H1 (cell line): ENCODE data around the gene FANCF. TPM values are rescaled to one million over a fixed set of nuclear protein-coding genes. Genes with fewer than 3 reads are reported as not detected.

Experiments
- CTCF ChIA-PET: fragments of 300-600 bp; sonication (Branson Sonifier 250); formaldehyde crosslinking; loops from one replicate; lab custom pipeline; 2021; ENCODE audit not compliant: partially characterized antibody; lab: Charles Lee
- POLR2A ChIA-PET: fragments of 300-600 bp; sonication (Branson Sonifier 250); formaldehyde crosslinking; loops from one replicate; lab custom pipeline; 2021; ENCODE audit warnings: inconsistent platforms; ENCODE audit not compliant: partially characterized antibody; lab: Charles Lee
- DNase-seq, 2 experiments: peaks; one replicate each; pipeline versions ENCODE4 v3.0.0 to v3.0.0-alpha.2; 2010 to 2022; ENCODE audit warnings: low spot score in 2 of 2, low read depth in 1 of 2, mixed read lengths in 1 of 2
- FAIRE-seq: peaks from 2 replicates; lab custom pipeline; 2011; peaks lifted over from hg19 to GRCh38; lab: Jason Lieb, UNC
- H2AFZ ChIP-seq: 2 replicates; pipeline ENCODE4 v1.8.1; 2012; ENCODE audit warnings: low read length, inconsistent platforms
- H2AK5ac ChIP-seq: 2 replicates; pipeline ENCODE4 v1.6.1; 2013; ENCODE audit warnings: low read depth, low read length
- H2BK120ac ChIP-seq: replicated peaks from 2 replicates; pipeline ENCODE3; 2013; ENCODE audit warnings: low read depth, low read length, inconsistent platforms
- H2BK12ac ChIP-seq: 2 replicates; pipeline ENCODE4 v1.6.1; 2013; ENCODE audit warnings: low read depth, low read length
- H2BK15ac ChIP-seq: 2 replicates; pipeline ENCODE4 v1.6.1; 2013; ENCODE audit warnings: low read length
- H2BK20ac ChIP-seq: 2 replicates; pipeline ENCODE4 v1.6.1; 2013; ENCODE audit warnings: low read length
- H2BK5ac ChIP-seq: 2 replicates; pipeline ENCODE4 v1.6.1; 2013; ENCODE audit warnings: low read depth, low read length
- H3K14ac ChIP-seq: 2 replicates; pipeline ENCODE4 v1.6.1; 2013; ENCODE audit warnings: inconsistent platforms; ENCODE audit not compliant: insufficient read length
- H3K18ac ChIP-seq: 2 replicates; pipeline ENCODE4 v1.6.1; 2013; ENCODE audit warnings: low read length; ENCODE audit errors: extremely low read depth
- H3K23ac ChIP-seq: 2 replicates; pipeline ENCODE4 v1.6.1; 2013; ENCODE audit warnings: inconsistent platforms; ENCODE audit not compliant: insufficient read length
- H3K23me2 ChIP-seq: 2 replicates; pipeline ENCODE4 v1.6.1; 2013; ENCODE audit warnings: low read depth, low read length
- H3K27ac ChIP-seq: 2 replicates; pipeline ENCODE4 v1.6.1; 2011; ENCODE audit warnings: low read depth, low read length, inconsistent platforms
- H3K27me3 ChIP-seq, 4 experiments: replicated peaks in 1 of 4; 1 replicate in 1 of 4; 2 replicates in 3 of 4; pipeline versions ENCODE4 v1.6.1 to v1.8.1; 2011 to 2013; ENCODE audit warnings: low read length in 3 of 4, mild to moderate bottlenecking in 3 of 4, inconsistent platforms in 2 of 4, mixed read lengths in 2 of 4, moderate library complexity in 1 of 4; ENCODE audit not compliant: control insufficient read depth in 3 of 4, insufficient read depth in 3 of 4; ENCODE audit errors: extremely low read depth in 1 of 4
- H3K36me3 ChIP-seq, 4 experiments: 2 replicates each; pipeline versions ENCODE4 v1.6.1 to v1.8.1; 2011 to 2013; ENCODE audit warnings: mild to moderate bottlenecking in 4 of 4, low read length in 3 of 4, moderate library complexity in 2 of 4, control low read depth in 1 of 4, inconsistent platforms in 1 of 4; ENCODE audit not compliant: insufficient read depth in 4 of 4, control insufficient read depth in 2 of 4
- H3K4ac ChIP-seq: replicated peaks from 2 replicates; pipeline ENCODE3; 2013; ENCODE audit warnings: low read length, low read depth, mixed read lengths, inconsistent platforms; ENCODE audit not compliant: insufficient read length
- H3K4me1 ChIP-seq, 4 experiments: replicated peaks in 1 of 4; 1 replicate in 1 of 4; 2 replicates in 3 of 4; pipeline versions ENCODE4 v1.6.1 to v1.8.1; 2011 to 2013; ENCODE audit warnings: low read length in 3 of 4, inconsistent platforms in 2 of 4, mixed read lengths in 1 of 4; ENCODE audit not compliant: insufficient read depth in 4 of 4, control insufficient read depth in 3 of 4
- H3K4me2 ChIP-seq, 2 experiments: 2 replicates each; pipeline versions ENCODE4 v1.6.1 to v1.8.1; 2011 to 2013; ENCODE audit warnings: low read depth in 2 of 2, low read length in 2 of 2, control low read depth in 1 of 2, inconsistent platforms in 1 of 2, mild to moderate bottlenecking in 1 of 2; ENCODE audit not compliant: insufficient read depth in 1 of 2
- H3K4me3 ChIP-seq, 4 experiments: fragments of 200-600, 300-600 bp in 1 of 4; sonication (generic), shearing (Covaris generic), sonication (Bioruptor Twin) in 1 of 4; 2 replicates each; pipeline versions ENCODE4 v1.5.1 to v1.8.1; 2011 to 2016; ENCODE audit warnings: low read length in 4 of 4, low read depth in 3 of 4, control low read depth in 2 of 4, inconsistent platforms in 2 of 4, mild to moderate bottlenecking in 2 of 4, mixed read lengths in 1 of 4, moderate library complexity in 1 of 4; ENCODE audit not compliant: insufficient read depth in 2 of 4; ENCODE audit errors: extremely low read depth in 1 of 4
- H3K56ac ChIP-seq: replicated peaks from 2 replicates; pipeline ENCODE3; 2013; ENCODE audit warnings: low read depth, mild to moderate bottlenecking, mixed read lengths, low read length, inconsistent platforms; ENCODE audit not compliant: insufficient read length
- H3K79me1 ChIP-seq: 2 replicates; pipeline ENCODE4 v1.6.1; 2013; ENCODE audit warnings: low read depth, low read length, control low read depth
- H3K79me2 ChIP-seq, 2 experiments: 2 replicates each; pipeline versions ENCODE4 v1.6.1 to v1.8.1; 2012 to 2013; ENCODE audit warnings: low read length in 2 of 2, mild to moderate bottlenecking in 2 of 2, inconsistent platforms in 1 of 2; ENCODE audit not compliant: insufficient read depth in 2 of 2, control insufficient read depth in 1 of 2
- H3K9ac ChIP-seq, 4 experiments: replicated peaks in 1 of 4; 1 replicate in 1 of 4; 2 replicates in 3 of 4; pipeline versions ENCODE4 v1.6.1 to v1.8.1; 2011 to 2013; ENCODE audit warnings: low read depth in 3 of 4, low read length in 3 of 4, control low read depth in 2 of 4, mild to moderate bottlenecking in 2 of 4, moderate library complexity in 2 of 4, inconsistent platforms in 1 of 4; ENCODE audit errors: extremely low read depth in 1 of 4
- H3K9me3 ChIP-seq, 2 experiments: 2 replicates each; pipeline versions ENCODE4 v1.6.1 to v1.8.1; 2012 to 2013; ENCODE audit warnings: mild to moderate bottlenecking in 2 of 2, moderate library complexity in 2 of 2, control low read depth in 1 of 2, inconsistent platforms in 1 of 2, low read depth in 1 of 2, low read length in 1 of 2, mixed read lengths in 1 of 2; ENCODE audit not compliant: insufficient read depth in 2 of 2
- H4K20me1 ChIP-seq, 2 experiments: replicated peaks in 1 of 2; 2 replicates each; pipeline versions ENCODE3 to v1.8.1; 2011 to 2013; ENCODE audit warnings: inconsistent platforms in 2 of 2, low read length in 2 of 2, mild to moderate bottlenecking in 1 of 2; ENCODE audit not compliant: insufficient read depth in 2 of 2, control insufficient read depth in 1 of 2
- H4K5ac ChIP-seq: 2 replicates; pipeline ENCODE4 v1.6.1; 2013; ENCODE audit warnings: low read length, low read depth, mixed read lengths, inconsistent platforms; ENCODE audit not compliant: insufficient read length
- H4K8ac ChIP-seq: 2 replicates; pipeline ENCODE4 v1.8.0; 2013; ENCODE audit warnings: mild to moderate bottlenecking, moderate library complexity, low read length, inconsistent platforms; ENCODE audit not compliant: insufficient read depth; ENCODE audit errors: extremely low read depth
- H4K91ac ChIP-seq: replicated peaks from 2 replicates; pipeline ENCODE3; 2013; ENCODE audit warnings: low read length, mixed read lengths, inconsistent platforms; ENCODE audit not compliant: insufficient read length
- CREB1 ChIP-seq: IDR thresholded peaks from 2 replicates; pipeline ENCODE4 v1.6.1; 2012; ENCODE audit warnings: inconsistent platforms
- KDM4A ChIP-seq: IDR thresholded peaks from one replicate; pipeline ENCODE4 v1.7.1; 2012; ENCODE audit warnings: low read depth, mild to moderate bottlenecking, moderate library complexity, low read length, inconsistent platforms; ENCODE audit not compliant: severe bottlenecking
- TAF7 ChIP-seq: optimal IDR thresholded peaks from 2 replicates; pipeline ENCODE3; 2011; ENCODE audit warnings: low read depth, mild to moderate bottlenecking, inconsistent platforms, low read length, moderate library complexity, borderline replicate concordance
- WGBS, 2 experiments: shearing (Covaris generic) in 1 of 2; methylation state at CpG; one replicate each; pipeline versions ENCODE4 v1.1.6 to v1.1.7; 2013 to 2015; ENCODE audit warnings: low lambda C conversion rate in 2 of 2, mixed read lengths in 2 of 2, inconsistent platforms in 1 of 2, low coverage in 1 of 2, missing lambda C conversion rate in 1 of 2; ENCODE audit not compliant: insufficient replicate concordance in 2 of 2, insufficient coverage in 1 of 2, insufficient read length in 1 of 2; ENCODE audit errors: extremely low coverage in 1 of 2, missing lambda C conversion rate in 1 of 2; 5-methylcytosine and 5-hydroxymethylcytosine counted together
- polyA plus RNA-seq, 7 experiments: library from polyadenylated mRNA; depleted of rRNA in 3 of 7; stranded (reverse) in 5 of 7; unstranded in 2 of 7; fragments of >200 nt in 5 of 7; fragments of 200-250 nt in 2 of 7; gene quantifications; 1 replicate in 5 of 7; 2 replicates in 1 of 7; 4 replicates in 1 of 7; pipeline versions ENCODE4 v1.2.1 to v1.2.3, GENCODE V29; 2011 to 2013; ENCODE audit warnings: missing spikeins in 2 of 7, mixed read lengths in 2 of 7
- total RNA-seq: library from RNA; stranded (reverse); fragmentation: NEBNext Ultra II Directional; extraction: Animal tissue kit (Norgen Biotek cat#: 25700); gene quantifications from 2 replicates; pipeline ENCODE4 v1.2.1, GENCODE V29; 2021

Gene FANCF
- total and polyA plus RNA-seq, 2 of the 8 experiments (the other 6 are each of a cell fraction or from before 2014, with no cell fraction given): 10.0 to 29.4 TPM

GRCh38 chr11:22674470-22675439 is 49.1 kb upstream of the FANCF start:
- no peak overlapping the region for H3K18ac ChIP-seq
- H2BK20ac ChIP-seq: no peak overlapping the region
- no peaks in the 10 kb centered on the region for H4K20me1 ChIP-seq
- H4K91ac ChIP-seq: no peak overlapping the region
- H2BK12ac ChIP-seq: no peak overlapping the region
- H3K4me1 ChIP-seq: no peaks in the 10 kb centered on the region
- no peak overlapping the region for H2BK15ac ChIP-seq
- no peaks in the 10 kb centered on the region for H3K9me3 ChIP-seq
- no peak overlapping the region for H2AFZ ChIP-seq
- H3K4me3 ChIP-seq: no peak overlapping the region
- FAIRE-seq: no peak
- TF ChIP-seq CREB1 (no peak), KDM4A (no peak), TAF7 (no peak)
- no peak overlapping the region for H3K9ac ChIP-seq
- no peak overlapping the region for H2BK5ac ChIP-seq
- no peaks in the 10 kb centered on the region for H3K79me2 ChIP-seq
- no peak overlapping the region for H3K56ac ChIP-seq
- POLR2A ChIA-PET: no interaction called here
- H3K79me1 ChIP-seq: no peaks in the 10 kb centered on the region
- H3K4ac ChIP-seq: no peak overlapping the region
- CTCF ChIA-PET: no interaction called here
- no peak overlapping the region for H2BK120ac ChIP-seq
- no peak overlapping the region for H3K14ac ChIP-seq
- H3K23me2 ChIP-seq: no peaks in the 10 kb centered on the region
- H3K36me3 ChIP-seq: no peaks in the 10 kb centered on the region
- DNase-seq: no peak
- H2AK5ac ChIP-seq: no peak overlapping the region
- no peak overlapping the region for H3K23ac ChIP-seq
- no peak overlapping the region for H3K27ac ChIP-seq
- WGBS, 2 experiments: 93% methylated on average over 4 of the region's 4 CpGs; no CpG with 5 or more reads in 1 of the 2 experiments
- no peak overlapping the region for H4K8ac ChIP-seq
- no peak overlapping the region for H3K4me2 ChIP-seq
- no peaks in the 10 kb centered on the region for H3K27me3 ChIP-seq
- no peak overlapping the region for H4K5ac ChIP-seq
